Hippocampal formation (tissue), 2 donors: ENCODE results near the gene POLE3.
"Not testable (repeated sequence)": the region's sequence is repeated elsewhere in the genome, so short reads cannot be mapped to it uniquely, and the experiment has no call there.

ENCODE experiments used
- DNase-seq, 2 donors: peaks; one replicate each; lab custom pipeline; 2025; lab: John Stamatoyannopoulos, UW

The POLE3 gene

GRCh38 chr9:113376634-113377567, 33.6 kb downstream of the POLE3 start, which contains the start of gene HDHD3:
TSS of gene HDHD3 (minus strand) at chr9:113376986. CDS start at chr9:113374354, 2,632 bp downstream.
- DNase-seq, result peak; percentile 61 to 69

GRCh38 chr9:113375057-113376023, 35.1 kb downstream of the POLE3 start:
- no peak for DNase-seq

- no peak for DNase-seq
These were observed 36.6 kb downstream of the POLE3 start for GRCh38 chr9:113373676-113374392.

GRCh38 chr9:113373256-113373655, 37.2 kb downstream of the POLE3 start:
- no peak for DNase-seq

GRCh38 chr9:113372059-113372458, 38.4 kb downstream of the POLE3 start:
- no peak for DNase-seq

GRCh38 chr9:113370806-113371325, 39.6 kb downstream of the POLE3 start:
- DNase-seq, result no peak

- no peak for DNase-seq
These were observed 40.7 kb downstream of the POLE3 start for GRCh38 chr9:113369855-113370140.

- no peak for DNase-seq
These were observed 41.3 kb downstream of the POLE3 start for GRCh38 chr9:113368982-113369854.

GRCh38 chr9:113368348-113368981, 42.0 kb downstream of the POLE3 start:
- no peak for DNase-seq

- not testable (repeated sequence) for DNase-seq
These were observed 44.8 kb downstream of the POLE3 start for GRCh38 chr9:113365652-113366051.

- DNase-seq, result no peak
These were observed 45.5 kb downstream of the POLE3 start for GRCh38 chr9:113364951-113365350.

GRCh38 chr9:113363336-113363735, 47.1 kb downstream of the POLE3 start:
- DNase-seq, result no peak

- DNase-seq, result no peak
These were observed 49.0 kb downstream of the POLE3 start for GRCh38 chr9:113361304-113362018.

- DNase-seq, result no peak
These were observed 50.1 kb downstream of the POLE3 start for GRCh38 chr9:113360242-113360842.

GRCh38 chr9:113359385-113359784, 51.1 kb downstream of the POLE3 start:
- DNase-seq, result no peak
